ENCODE measurements around the gene DLGAP1. TPM values are rescaled to one million over a fixed set of nuclear protein-coding genes. Genes with fewer than 3 reads are reported as not detected.

DLGAP1 gene
- total and polyA plus RNA-seq, 2 of the 8 experiments (the other 6 are each of a cell fraction or from before 2014, with no cell fraction given): 11.8 to 16.9 TPM

DNA sequence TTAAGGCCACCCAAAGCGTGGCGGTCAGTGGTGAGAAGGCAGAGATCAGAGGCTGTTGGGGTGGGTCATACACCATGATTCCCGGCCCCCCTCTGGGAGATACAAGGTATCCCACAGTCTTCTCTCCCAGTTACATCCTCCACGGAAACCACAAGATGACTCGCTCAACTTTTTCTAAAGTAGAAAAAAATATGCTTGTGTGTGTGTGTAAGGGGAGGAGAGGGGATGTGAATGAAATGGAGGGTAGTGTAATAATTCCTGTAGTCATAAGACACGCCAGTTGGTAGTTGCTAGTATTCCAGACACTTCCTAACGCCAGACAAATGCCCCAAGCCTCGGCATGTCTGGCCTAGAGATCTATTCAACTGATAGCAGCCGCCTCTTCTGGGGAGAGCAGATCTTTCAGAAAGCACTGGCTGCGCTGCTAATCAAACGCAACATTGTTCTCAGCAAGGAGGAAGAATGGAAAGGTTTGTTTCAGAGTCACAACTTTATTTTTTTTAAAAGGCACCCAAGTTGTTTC, 861.7 kb downstream of the DLGAP1 start:
- H2BK15ac ChIP-seq (ENCODE audit: low read length): no peak overlapping the region
- H2BK5ac ChIP-seq (ENCODE audit: low read depth, low read length): no peak overlapping the region; the same call in 1 of the 2 replicates
- H3K14ac ChIP-seq (ENCODE audit: insufficient read length): no peak overlapping the region
- H3K79me1 ChIP-seq (ENCODE audit: low read depth, low read length): no peaks in the 10 kb centered on the region
- DNase-seq (ENCODE audit: low read depth in 1 of 2, low spot score in 2 of 2) (no peak), FAIRE-seq (no peak)
- H2AFZ ChIP-seq (ENCODE audit: low read length): no peak overlapping the region
- H3K4me3 ChIP-seq (ENCODE audit: extremely low read depth in 1 of 4, insufficient read depth in 2 of 4, low read depth in 3 of 4, low read length in 4 of 4): peak overlapping the region in 3 of 4 experiments; percentile 42 to 53 (median 51); a peak in 5 of 8 replicates
- ChIA-PET POLR2A (ENCODE audit: partially characterized antibody) (interaction anchor here (1.1 to 4.7 kb wide), 12 partner anchors 8 to 296 kb away, joined by 3 to 26 read pairs (median 8); no protein-coding TSS in a partner anchor), CTCF (ENCODE audit: partially characterized antibody) (interaction anchor here (0.7 to 7.3 kb wide), 17 partner anchors 8 to 276 kb away, joined by 3 to 66 read pairs (median 4); no protein-coding TSS in a partner anchor)
- H3K23me2 ChIP-seq (ENCODE audit: low read depth, low read length): peaks cover 6% of the 10 kb centered on the region; the same call in 1 of the 2 replicates
- H2BK20ac ChIP-seq (ENCODE audit: low read length): no peak overlapping the region; the same call in 1 of the 2 replicates
- no peak overlapping the region for H2BK120ac ChIP-seq (replicated peaks; ENCODE audit: low read depth, low read length)
- no peaks in the 10 kb centered on the region for H3K9me3 ChIP-seq (ENCODE audit: insufficient read depth in 2 of 2, low read depth in 1 of 2, low read length in 1 of 2)
- no peak overlapping the region for H3K4ac ChIP-seq (replicated peaks; ENCODE audit: insufficient read length, low read depth, low read length)
- no peak overlapping the region for H4K8ac ChIP-seq (ENCODE audit: extremely low read depth, insufficient read depth, low read length)
- H4K91ac ChIP-seq (replicated peaks; ENCODE audit: insufficient read length, low read length): no peak overlapping the region
- H4K20me1 ChIP-seq (replicated peaks in 1 of 2; ENCODE audit: control insufficient read depth in 1 of 2, insufficient read depth in 2 of 2, low read length in 2 of 2): no peaks in the 10 kb centered on the region
- H3K23ac ChIP-seq (ENCODE audit: insufficient read length): no peak overlapping the region
- peaks cover 0 to 9% of the 10 kb centered on the region in 2 experiments; a peak in 2 of 4 replicates for H3K79me2 ChIP-seq (ENCODE audit: control insufficient read depth in 1 of 2, insufficient read depth in 2 of 2, low read length in 2 of 2)
- no peak overlapping the region for H3K9ac ChIP-seq (replicated peaks in 1 of 4; ENCODE audit: extremely low read depth in 1 of 4, low read depth in 3 of 4, low read length in 3 of 4)
- peaks cover 15 to 35% (median 24%) of the 10 kb centered on the region in 4 experiments for H3K4me1 ChIP-seq (replicated peaks in 1 of 4; ENCODE audit: control insufficient read depth in 3 of 4, insufficient read depth in 4 of 4, low read length in 3 of 4)
- H3K56ac ChIP-seq (replicated peaks; ENCODE audit: insufficient read length, low read depth, low read length): no peak overlapping the region
- peaks cover 0 to 15% (median 8%) of the 10 kb centered on the region in 4 experiments; a peak in 6 of 7 replicates for H3K27me3 ChIP-seq (replicated peaks in 1 of 4; ENCODE audit: control insufficient read depth in 3 of 4, extremely low read depth in 1 of 4, insufficient read depth in 3 of 4, low read length in 3 of 4)
- no peak overlapping the region for H3K27ac ChIP-seq (ENCODE audit: low read depth, low read length)
- H2BK12ac ChIP-seq (ENCODE audit: low read depth, low read length): no peak overlapping the region; the same call in 1 of the 2 replicates
- H2AK5ac ChIP-seq (ENCODE audit: low read depth, low read length): no peak overlapping the region
- WGBS, 2 experiments (ENCODE audit: extremely low coverage in 1 of 2, insufficient coverage in 1 of 2, insufficient read length in 1 of 2, insufficient replicate concordance in 2 of 2, low coverage in 1 of 2, low lambda C conversion rate in 2 of 2, missing lambda C conversion rate in 1 of 2): 40% methylated on average over 11 of the region's 11 CpGs; no CpG with 5 or more reads in 1 of the 2 experiments
- peak overlapping the region; percentile 13; the same call in 1 of the 2 replicates for H3K18ac ChIP-seq (ENCODE audit: extremely low read depth, low read length)
- H3K4me2 ChIP-seq (ENCODE audit: insufficient read depth in 1 of 2, low read depth in 2 of 2, low read length in 2 of 2): peak overlapping the region; percentile 56 to 96
- H4K5ac ChIP-seq (ENCODE audit: insufficient read length, low read depth, low read length): no peak overlapping the region
- H3K36me3 ChIP-seq (ENCODE audit: control insufficient read depth in 2 of 4, insufficient read depth in 4 of 4, low read length in 3 of 4): no peaks in the 10 kb centered on the region
- TF ChIP-seq GTF2F1 (IDR thresholded peaks at IDR 0.05; ENCODE audit: borderline replicate concordance, low read depth, low read length): no peak
- no peak for TF ChIP-seq EP300 (IDR thresholded peaks at IDR 0.05; ENCODE audit: borderline replicate concordance in 1 of 2, low read depth in 2 of 2, low read length in 2 of 2)
- no peak for TF ChIP-seq TEAD4 (IDR thresholded peaks at IDR 0.05; ENCODE audit: low read depth, low read length)
- no peak for TF ChIP-seq CBX5 (IDR thresholded peaks at IDR 0.05; ENCODE audit: low read depth, low read length)
- no peak for TF ChIP-seq NANOG (IDR thresholded peaks at IDR 0.05; ENCODE audit: insufficient read depth, low read depth, low read length, poor library complexity, severe bottlenecking)
- no peak for TF ChIP-seq BCL11A (IDR thresholded peaks at IDR 0.05; ENCODE audit: low read depth in 2 of 2, low read length in 2 of 2)
- no peak for TF ChIP-seq ATF3 (IDR thresholded peaks at IDR 0.05; ENCODE audit: insufficient read depth, low read depth, low read length)
- TF ChIP-seq SP1 (IDR thresholded peaks at IDR 0.05; ENCODE audit: low read depth, low read length): no peak
- TF ChIP-seq SP4 (IDR thresholded peaks at IDR 0.05; ENCODE audit: low read length): no peak
- no peak for TF ChIP-seq KDM1A (IDR thresholded peaks at IDR 0.05; ENCODE audit: borderline replicate concordance, low read length)
- no peak for TF ChIP-seq GABPA (IDR thresholded peaks at IDR 0.05; ENCODE audit: borderline replicate concordance, insufficient read depth, low read length)
- TF ChIP-seq SIN3A (conservative IDR thresholded peaks at IDR 0.05 in 1 of 2, IDR thresholded peaks at IDR 0.05 in 1 of 2; ENCODE audit: low read depth in 1 of 2, low read length in 2 of 2): no peak
